ENCODE measurements around the gene NEB. TPM values are rescaled to one million over a fixed set of nuclear protein-coding genes. Genes with fewer than 3 reads are reported as not detected.

NEB gene
- polyA plus RNA-seq, 1 experiment = 0.14 TPM

- CTCF ChIA-PET = interaction anchor here (1.0 kb wide), 1 partner anchor 27 kb away, joined by 4 read pairs; no protein-coding TSS in a partner anchor
- DNase-seq (ENCODE audit: low read depth, low spot score) = no peak
- TF ChIP-seq CTCF (IDR thresholded peaks at IDR 0.05; ENCODE audit: low read depth, low read length) = no peak
- H3K4me3 ChIP-seq (ENCODE audit: low read depth, low read length) = no peak overlapping the region
- no peaks in the 10 kb centered on the region for H3K27me3 ChIP-seq (ENCODE audit: control insufficient read depth, insufficient read depth, low read length)
- no peaks in the 10 kb centered on the region for H3K9me3 ChIP-seq (ENCODE audit: control insufficient read depth, insufficient read depth, low read length)
- H3K27ac ChIP-seq (ENCODE audit: low read depth, low read length) = no peak overlapping the region
- POLR2A ChIA-PET = no interaction called here
These were observed 46.7 kb upstream of the NEB start for GRCh38 chr2:151780938-151781337.

- Histone ChIP-seq H3K27me3 (ENCODE audit: control insufficient read depth, insufficient read depth, low read length) (no peaks in the 10 kb centered on the region), H3K27ac (ENCODE audit: low read depth, low read length) (no peak overlapping the region), H3K9me3 (ENCODE audit: control insufficient read depth, insufficient read depth, low read length) (no peaks in the 10 kb centered on the region), H3K4me3 (ENCODE audit: low read depth, low read length) (no peak overlapping the region)
- ChIA-PET POLR2A (interaction anchor here (0.7 kb wide), 1 partner anchor 75 kb away, joined by 4 read pairs; no protein-coding TSS in a partner anchor), CTCF (no interaction called here)
- TF ChIP-seq CTCF (IDR thresholded peaks at IDR 0.05; ENCODE audit: low read depth, low read length) = no peak
- DNase-seq (ENCODE audit: low read depth, low spot score) = no peak
These were observed 43.7 kb upstream of the NEB start for GRCh38 chr2:151777935-151778334.

- Histone ChIP-seq H3K27ac (ENCODE audit: low read depth, low read length) (no peak overlapping the region), H3K4me3 (ENCODE audit: low read depth, low read length) (no peak overlapping the region), H3K27me3 (ENCODE audit: control insufficient read depth, insufficient read depth, low read length) (no peaks in the 10 kb centered on the region), H3K9me3 (ENCODE audit: control insufficient read depth, insufficient read depth, low read length) (no peaks in the 10 kb centered on the region)
- TF ChIP-seq CTCF (IDR thresholded peaks at IDR 0.05; ENCODE audit: low read depth, low read length) = peak; percentile 6; the same call in 1 of the 2 replicates
- DNase-seq (ENCODE audit: low read depth, low spot score) = no peak
- ChIA-PET POLR2A (interaction anchor here (0.7 kb wide), 1 partner anchor 75 kb away, joined by 4 read pairs; no protein-coding TSS in a partner anchor), CTCF (interaction anchor here (1.6 kb wide), 1 partner anchor 30 kb away, joined by 6 read pairs; no protein-coding TSS in a partner anchor)
These were observed 43.2 kb upstream of the NEB start for GRCh38 chr2:151777487-151777886.

- POLR2A ChIA-PET = no interaction called here
These were observed 42.1 kb upstream of the NEB start for GRCh38 chr2:151776367-151776766.

More at GRCh38 chr2:151776367-151776766, 42.1 kb upstream of the NEB start:
- Histone ChIP-seq H3K9me3 (ENCODE audit: control insufficient read depth, insufficient read depth, low read length) (no peaks in the 10 kb centered on the region), H3K27ac (ENCODE audit: low read depth, low read length) (no peak overlapping the region), H3K27me3 (ENCODE audit: control insufficient read depth, insufficient read depth, low read length) (no peaks in the 10 kb centered on the region), H3K4me3 (ENCODE audit: low read depth, low read length) (no peak overlapping the region)
- DNase-seq (ENCODE audit: low read depth, low spot score) = no peak
- CTCF ChIA-PET = interaction anchor here (1.6 kb wide), 1 partner anchor 31 kb away, joined by 6 read pairs; no protein-coding TSS in a partner anchor
- no peak for TF ChIP-seq CTCF (IDR thresholded peaks at IDR 0.05; ENCODE audit: low read depth, low read length)

Data from AG04450 (cell line).